H1 (cell line): ENCODE data around the gene LMAN2. TPM values are rescaled to one million over a fixed set of nuclear protein-coding genes. Genes with fewer than 3 reads are reported as not detected.

Experiments used
- CTCF ChIA-PET: fragments of 300-600 bp; sonication (Branson Sonifier 250); formaldehyde crosslinking; loops from one replicate; lab custom pipeline; 2021; ENCODE audit not compliant: partially characterized antibody; lab: Charles Lee
- POLR2A ChIA-PET: fragments of 300-600 bp; sonication (Branson Sonifier 250); formaldehyde crosslinking; loops from one replicate; lab custom pipeline; 2021; ENCODE audit warnings: inconsistent platforms; ENCODE audit not compliant: partially characterized antibody; lab: Charles Lee
- DNase-seq, 2 experiments: peaks; one replicate each; pipeline versions ENCODE4 v3.0.0 to v3.0.0-alpha.2; 2010 to 2022; ENCODE audit warnings: low spot score in 2 of 2, low read depth in 1 of 2, mixed read lengths in 1 of 2
- FAIRE-seq: peaks from 2 replicates; lab custom pipeline; 2011; peaks lifted over from hg19 to GRCh38; lab: Jason Lieb, UNC
- H2AFZ ChIP-seq: 2 replicates; pipeline ENCODE4 v1.8.1; 2012; ENCODE audit warnings: low read length, inconsistent platforms
- H2AK5ac ChIP-seq: 2 replicates; pipeline ENCODE4 v1.6.1; 2013; ENCODE audit warnings: low read depth, low read length
- H2BK120ac ChIP-seq: replicated peaks from 2 replicates; pipeline ENCODE3; 2013; ENCODE audit warnings: low read depth, low read length, inconsistent platforms
- H2BK12ac ChIP-seq: 2 replicates; pipeline ENCODE4 v1.6.1; 2013; ENCODE audit warnings: low read depth, low read length
- H2BK15ac ChIP-seq: 2 replicates; pipeline ENCODE4 v1.6.1; 2013; ENCODE audit warnings: low read length
- H2BK20ac ChIP-seq: 2 replicates; pipeline ENCODE4 v1.6.1; 2013; ENCODE audit warnings: low read length
- H2BK5ac ChIP-seq: 2 replicates; pipeline ENCODE4 v1.6.1; 2013; ENCODE audit warnings: low read depth, low read length
- H3K14ac ChIP-seq: 2 replicates; pipeline ENCODE4 v1.6.1; 2013; ENCODE audit warnings: inconsistent platforms; ENCODE audit not compliant: insufficient read length
- H3K18ac ChIP-seq: 2 replicates; pipeline ENCODE4 v1.6.1; 2013; ENCODE audit warnings: low read length; ENCODE audit errors: extremely low read depth
- H3K23ac ChIP-seq: 2 replicates; pipeline ENCODE4 v1.6.1; 2013; ENCODE audit warnings: inconsistent platforms; ENCODE audit not compliant: insufficient read length
- H3K23me2 ChIP-seq: 2 replicates; pipeline ENCODE4 v1.6.1; 2013; ENCODE audit warnings: low read depth, low read length
- H3K27ac ChIP-seq: 2 replicates; pipeline ENCODE4 v1.6.1; 2011; ENCODE audit warnings: low read depth, low read length, inconsistent platforms
- H3K27me3 ChIP-seq, 4 experiments: replicated peaks in 1 of 4; 1 replicate in 1 of 4; 2 replicates in 3 of 4; pipeline versions ENCODE4 v1.6.1 to v1.8.1; 2011 to 2013; ENCODE audit warnings: low read length in 3 of 4, mild to moderate bottlenecking in 3 of 4, inconsistent platforms in 2 of 4, mixed read lengths in 2 of 4, moderate library complexity in 1 of 4; ENCODE audit not compliant: control insufficient read depth in 3 of 4, insufficient read depth in 3 of 4; ENCODE audit errors: extremely low read depth in 1 of 4
- H3K36me3 ChIP-seq, 4 experiments: 2 replicates each; pipeline versions ENCODE4 v1.6.1 to v1.8.1; 2011 to 2013; ENCODE audit warnings: mild to moderate bottlenecking in 4 of 4, low read length in 3 of 4, moderate library complexity in 2 of 4, control low read depth in 1 of 4, inconsistent platforms in 1 of 4; ENCODE audit not compliant: insufficient read depth in 4 of 4, control insufficient read depth in 2 of 4
- H3K4ac ChIP-seq: replicated peaks from 2 replicates; pipeline ENCODE3; 2013; ENCODE audit warnings: low read length, low read depth, mixed read lengths, inconsistent platforms; ENCODE audit not compliant: insufficient read length
- H3K4me1 ChIP-seq, 4 experiments: replicated peaks in 1 of 4; 1 replicate in 1 of 4; 2 replicates in 3 of 4; pipeline versions ENCODE4 v1.6.1 to v1.8.1; 2011 to 2013; ENCODE audit warnings: low read length in 3 of 4, inconsistent platforms in 2 of 4, mixed read lengths in 1 of 4; ENCODE audit not compliant: insufficient read depth in 4 of 4, control insufficient read depth in 3 of 4
- H3K4me2 ChIP-seq, 2 experiments: 2 replicates each; pipeline versions ENCODE4 v1.6.1 to v1.8.1; 2011 to 2013; ENCODE audit warnings: low read depth in 2 of 2, low read length in 2 of 2, control low read depth in 1 of 2, inconsistent platforms in 1 of 2, mild to moderate bottlenecking in 1 of 2; ENCODE audit not compliant: insufficient read depth in 1 of 2
- H3K4me3 ChIP-seq, 4 experiments: fragments of 200-600, 300-600 bp in 1 of 4; sonication (generic), shearing (Covaris generic), sonication (Bioruptor Twin) in 1 of 4; 2 replicates each; pipeline versions ENCODE4 v1.5.1 to v1.8.1; 2011 to 2016; ENCODE audit warnings: low read length in 4 of 4, low read depth in 3 of 4, control low read depth in 2 of 4, inconsistent platforms in 2 of 4, mild to moderate bottlenecking in 2 of 4, mixed read lengths in 1 of 4, moderate library complexity in 1 of 4; ENCODE audit not compliant: insufficient read depth in 2 of 4; ENCODE audit errors: extremely low read depth in 1 of 4
- H3K56ac ChIP-seq: replicated peaks from 2 replicates; pipeline ENCODE3; 2013; ENCODE audit warnings: low read depth, mild to moderate bottlenecking, mixed read lengths, low read length, inconsistent platforms; ENCODE audit not compliant: insufficient read length
- H3K79me1 ChIP-seq: 2 replicates; pipeline ENCODE4 v1.6.1; 2013; ENCODE audit warnings: low read depth, low read length, control low read depth
- H3K79me2 ChIP-seq, 2 experiments: 2 replicates each; pipeline versions ENCODE4 v1.6.1 to v1.8.1; 2012 to 2013; ENCODE audit warnings: low read length in 2 of 2, mild to moderate bottlenecking in 2 of 2, inconsistent platforms in 1 of 2; ENCODE audit not compliant: insufficient read depth in 2 of 2, control insufficient read depth in 1 of 2
- H3K9ac ChIP-seq, 4 experiments: replicated peaks in 1 of 4; 1 replicate in 1 of 4; 2 replicates in 3 of 4; pipeline versions ENCODE4 v1.6.1 to v1.8.1; 2011 to 2013; ENCODE audit warnings: low read depth in 3 of 4, low read length in 3 of 4, control low read depth in 2 of 4, mild to moderate bottlenecking in 2 of 4, moderate library complexity in 2 of 4, inconsistent platforms in 1 of 4; ENCODE audit errors: extremely low read depth in 1 of 4
- H3K9me3 ChIP-seq, 2 experiments: 2 replicates each; pipeline versions ENCODE4 v1.6.1 to v1.8.1; 2012 to 2013; ENCODE audit warnings: mild to moderate bottlenecking in 2 of 2, moderate library complexity in 2 of 2, control low read depth in 1 of 2, inconsistent platforms in 1 of 2, low read depth in 1 of 2, low read length in 1 of 2, mixed read lengths in 1 of 2; ENCODE audit not compliant: insufficient read depth in 2 of 2
- H4K20me1 ChIP-seq, 2 experiments: replicated peaks in 1 of 2; 2 replicates each; pipeline versions ENCODE3 to v1.8.1; 2011 to 2013; ENCODE audit warnings: inconsistent platforms in 2 of 2, low read length in 2 of 2, mild to moderate bottlenecking in 1 of 2; ENCODE audit not compliant: insufficient read depth in 2 of 2, control insufficient read depth in 1 of 2
- H4K5ac ChIP-seq: 2 replicates; pipeline ENCODE4 v1.6.1; 2013; ENCODE audit warnings: low read length, low read depth, mixed read lengths, inconsistent platforms; ENCODE audit not compliant: insufficient read length
- H4K8ac ChIP-seq: 2 replicates; pipeline ENCODE4 v1.8.0; 2013; ENCODE audit warnings: mild to moderate bottlenecking, moderate library complexity, low read length, inconsistent platforms; ENCODE audit not compliant: insufficient read depth; ENCODE audit errors: extremely low read depth
- H4K91ac ChIP-seq: replicated peaks from 2 replicates; pipeline ENCODE3; 2013; ENCODE audit warnings: low read length, mixed read lengths, inconsistent platforms; ENCODE audit not compliant: insufficient read length
- ASH2L ChIP-seq: fragments of 200-600, 300-600 bp; sonication (generic); IDR thresholded peaks from one replicate; pipeline ENCODE4 v1.7.1; 2017; ENCODE audit warnings: low read length
- ATF3 ChIP-seq: IDR thresholded peaks from 2 replicates; pipeline ENCODE4 v1.6.1; 2011; ENCODE audit warnings: low read depth, mild to moderate bottlenecking, low read length; ENCODE audit not compliant: insufficient read depth
- BACH1 ChIP-seq: IDR thresholded peaks from 2 replicates; pipeline ENCODE4 v1.6.1; 2012; ENCODE audit warnings: low read length, improper control_type of control experiment
- CEBPB ChIP-seq: IDR thresholded peaks from 2 replicates; pipeline ENCODE4 v1.6.1; 2012; ENCODE audit warnings: low read depth, low read length
- JUN ChIP-seq: IDR thresholded peaks from 2 replicates; pipeline ENCODE4 v1.6.1; 2011; ENCODE audit warnings: low read depth, mild to moderate bottlenecking, improper control_type of control experiment, low read length
- KDM1A ChIP-seq: fragments of 200-600, 300-600 bp; sonication (generic); IDR thresholded peaks from 2 replicates; pipeline ENCODE4 v1.7.1; 2016; ENCODE audit warnings: mild to moderate bottlenecking, low read length, borderline replicate concordance
- RAD21 ChIP-seq, 2 experiments: IDR thresholded peaks in 1 of 2; conservative IDR thresholded peaks in 1 of 2; 2 replicates each; pipeline ENCODE4 v1.6.1; 2011; ENCODE audit warnings: low read depth in 2 of 2, low read length in 2 of 2, improper control_type of control experiment in 1 of 2, inconsistent platforms in 1 of 2, mild to moderate bottlenecking in 1 of 2, moderate library complexity in 1 of 2
- RFX5 ChIP-seq: IDR thresholded peaks from 2 replicates; pipeline ENCODE4 v1.6.1; 2011; ENCODE audit warnings: low read depth, low read length, improper control_type of control experiment, borderline replicate concordance
- SIN3A ChIP-seq, 2 experiments: IDR thresholded peaks in 1 of 2; conservative IDR thresholded peaks in 1 of 2; 2 replicates each; pipeline ENCODE4 v1.6.1; 2011 to 2012; ENCODE audit warnings: low read length in 2 of 2, improper control_type of control experiment in 1 of 2, low read depth in 1 of 2, mild to moderate bottlenecking in 1 of 2
- SIX5 ChIP-seq: IDR thresholded peaks from 2 replicates; pipeline ENCODE4 v1.6.1; 2011; ENCODE audit warnings: mild to moderate bottlenecking, low read depth, low read length
- TAF7 ChIP-seq: optimal IDR thresholded peaks from 2 replicates; pipeline ENCODE3; 2011; ENCODE audit warnings: low read depth, mild to moderate bottlenecking, inconsistent platforms, low read length, moderate library complexity, borderline replicate concordance
- TBP ChIP-seq: IDR thresholded peaks from 2 replicates; pipeline ENCODE4 v1.6.1; 2011; ENCODE audit warnings: low read depth, low read length, improper control_type of control experiment
- ZNF274 ChIP-seq: IDR thresholded peaks from 2 replicates; pipeline ENCODE4 v1.7.0; 2012; ENCODE audit warnings: low read length, borderline replicate concordance; ENCODE audit errors: extremely low read depth
- WGBS, 2 experiments: shearing (Covaris generic) in 1 of 2; methylation state at CpG; one replicate each; pipeline versions ENCODE4 v1.1.6 to v1.1.7; 2013 to 2015; ENCODE audit warnings: low lambda C conversion rate in 2 of 2, mixed read lengths in 2 of 2, inconsistent platforms in 1 of 2, low coverage in 1 of 2, missing lambda C conversion rate in 1 of 2; ENCODE audit not compliant: insufficient replicate concordance in 2 of 2, insufficient coverage in 1 of 2, insufficient read length in 1 of 2; ENCODE audit errors: extremely low coverage in 1 of 2, missing lambda C conversion rate in 1 of 2; 5-methylcytosine and 5-hydroxymethylcytosine counted together
- polyA plus RNA-seq, 7 experiments: library from polyadenylated mRNA; depleted of rRNA in 3 of 7; stranded (reverse) in 5 of 7; unstranded in 2 of 7; fragments of >200 nt in 5 of 7; fragments of 200-250 nt in 2 of 7; gene quantifications; 1 replicate in 5 of 7; 2 replicates in 1 of 7; 4 replicates in 1 of 7; pipeline versions ENCODE4 v1.2.1 to v1.2.3, GENCODE V29; 2011 to 2013; ENCODE audit warnings: missing spikeins in 2 of 7, mixed read lengths in 2 of 7
- total RNA-seq: library from RNA; stranded (reverse); fragmentation: NEBNext Ultra II Directional; extraction: Animal tissue kit (Norgen Biotek cat#: 25700); gene quantifications from 2 replicates; pipeline ENCODE4 v1.2.1, GENCODE V29; 2021

Gene LMAN2
- total and polyA plus RNA-seq, 2 of the 8 experiments (the other 6 are each of a cell fraction or from before 2014, with no cell fraction given), result 116 to 225 TPM

- FAIRE-seq, result no peak
- no peaks in the 10 kb centered on the region for H3K79me2 ChIP-seq
- TF ChIP-seq ATF3 (no peak), JUN (no peak), KDM1A (no peak), TBP (no peak), CEBPB (no peak), TAF7 (no peak), ASH2L (no peak), RFX5 (no peak), SIX5 (no peak), RAD21 (IDR thresholded peaks at IDR 0.05 in 1 of 2, conservative IDR thresholded peaks at IDR 0.05 in 1 of 2; ENCODE audit: low read depth in 2 of 2, low read length in 2 of 2) (no peak), SIN3A (conservative IDR thresholded peaks at IDR 0.05 in 1 of 2, IDR thresholded peaks at IDR 0.05 in 1 of 2; ENCODE audit: low read depth in 1 of 2, low read length in 2 of 2) (no peak), BACH1 (no peak), ZNF274 (no peak)
Observed at GRCh38 chr5:177385720-177386119, 34.3 kb upstream of the LMAN2 start.

More at GRCh38 chr5:177385720-177386119, 34.3 kb upstream of the LMAN2 start:
- H3K56ac ChIP-seq, result no peak overlapping the region
- no peak overlapping the region for H3K23ac ChIP-seq
- no peak overlapping the region for H3K4me2 ChIP-seq
- H2BK12ac ChIP-seq, result no peak overlapping the region
- H2AFZ ChIP-seq, result no peak overlapping the region
- H2BK120ac ChIP-seq, result no peak overlapping the region
- no peak overlapping the region for H3K9ac ChIP-seq
- 93% methylated on average over 3 of the region's 11 CpGs; no CpG with 5 or more reads in 1 of the 2 experiments for WGBS, 2 experiments
- POLR2A ChIA-PET, result interaction anchor here (0.6 to 6.0 kb wide), 5 partner anchors 10 to 69 kb away, joined by 3 to 49 read pairs (median 3); partner anchors contain the start of gene PRR7
- H2BK20ac ChIP-seq, result no peak overlapping the region
- H2BK15ac ChIP-seq, result no peak overlapping the region
- no peak overlapping the region for H4K8ac ChIP-seq
- H3K14ac ChIP-seq, result no peak overlapping the region
- no peak overlapping the region for H3K27ac ChIP-seq
- no peak overlapping the region for H3K4me3 ChIP-seq
- H3K4me1 ChIP-seq, result peaks cover 0 to 7% (median 3%) of the 10 kb centered on the region in 4 experiments; a peak in 5 of 7 replicates
- H3K18ac ChIP-seq, result no peak overlapping the region
- no peak overlapping the region for H2BK5ac ChIP-seq
- CTCF ChIA-PET, result interaction anchor here (0.6 to 18.7 kb wide), 9 partner anchors 13 to 76 kb away, joined by 3 to 430 read pairs (median 3); partner anchors contain the start of genes GRK6 and PRR7
- no peak overlapping the region for H4K5ac ChIP-seq
- no peak overlapping the region for H4K91ac ChIP-seq
- H3K27me3 ChIP-seq, result peaks cover 0 to 19% (median 9%) of the 10 kb centered on the region in 4 experiments; a peak in 6 of 7 replicates
- no peaks in the 10 kb centered on the region for H3K79me1 ChIP-seq
- no peaks in the 10 kb centered on the region for H3K23me2 ChIP-seq
- DNase-seq, result no peak
- H4K20me1 ChIP-seq, result no peaks in the 10 kb centered on the region
- H3K36me3 ChIP-seq, result no peaks in the 10 kb centered on the region
- H2AK5ac ChIP-seq, result no peak overlapping the region
- no peaks in the 10 kb centered on the region for H3K9me3 ChIP-seq
- H3K4ac ChIP-seq, result no peak overlapping the region
